Measurements from ENCODE around the gene ZNF641.
"Not testable (repeated sequence)": the region's sequence is repeated elsewhere in the genome, so short reads cannot be mapped to it uniquely, and the experiment has no call there.

The ZNF641 gene

DNA sequence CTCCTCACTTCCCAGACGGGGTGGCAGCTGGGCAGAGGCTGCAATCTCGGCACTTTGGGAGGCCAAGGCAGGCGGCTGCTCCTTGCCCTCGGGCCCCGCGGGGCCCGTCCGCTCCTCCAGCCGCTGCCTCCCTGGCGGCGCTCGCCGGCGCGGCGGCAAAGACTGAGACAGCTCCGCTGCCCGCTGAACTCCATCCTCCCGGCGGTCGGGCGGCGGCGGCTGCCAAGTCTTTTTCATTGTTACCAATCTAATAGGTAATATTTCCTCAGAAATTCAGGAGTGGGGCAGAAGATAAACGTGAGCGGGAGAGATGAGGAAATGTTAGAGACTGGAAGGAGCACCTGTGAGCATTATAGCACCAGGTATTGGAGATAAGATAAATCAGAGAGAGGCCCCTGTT is 17.0 kb downstream of the ZNF641 start:
- not testable (repeated sequence) for DNase-seq

DNA sequence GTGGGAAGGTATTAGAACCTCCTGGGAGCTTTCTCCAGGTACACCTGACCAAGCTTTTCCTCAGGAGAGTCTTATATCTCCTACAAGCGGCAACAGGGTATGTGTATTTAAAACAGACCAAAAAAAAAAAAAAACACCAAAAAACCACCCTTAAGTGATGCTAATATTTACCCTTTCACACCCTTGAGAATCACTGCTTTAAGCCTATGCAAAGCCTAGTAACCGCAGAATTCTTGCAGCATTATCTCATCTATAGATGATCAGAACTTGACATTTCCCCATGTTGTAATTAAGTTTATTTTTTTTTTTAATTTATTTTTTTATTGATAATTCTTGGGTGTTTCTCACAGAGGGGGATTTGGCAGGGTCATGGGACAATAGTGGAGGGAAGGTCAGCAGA is 19.3 kb downstream of the ZNF641 start:
- no peak for DNase-seq

GRCh38 chr12:48329199-48329939 is 21.4 kb downstream of the ZNF641 start:
- DNase-seq: no peak

DNA sequence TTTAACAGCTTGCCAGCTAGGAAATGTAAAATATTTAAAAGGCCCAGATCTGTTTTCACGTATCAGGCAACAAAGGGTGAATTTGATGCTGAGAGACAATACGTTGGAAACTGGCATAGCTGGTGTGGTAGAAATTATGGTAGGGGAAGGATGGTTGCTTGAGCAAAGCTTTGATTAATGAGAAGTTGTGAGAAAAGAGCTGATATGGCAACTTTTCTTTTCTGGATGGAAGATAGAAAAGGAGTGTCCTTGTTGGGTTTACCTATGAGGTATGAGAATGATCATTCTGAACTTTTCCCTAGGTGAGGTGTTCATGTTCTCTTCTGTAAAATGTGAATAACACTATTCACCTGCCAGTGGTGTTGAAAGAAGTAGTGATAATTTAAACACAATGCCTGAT is 34.2 kb downstream of the ZNF641 start:
- DNase-seq: no peak

- DNase-seq: no peak
These were observed 39.4 kb downstream of the ZNF641 start for GRCh38 chr12:48311313-48311712.

- no peak for DNase-seq
These were observed 43.5 kb downstream of the ZNF641 start for GRCh38 chr12:48307269-48307668.

GRCh38 chr12:48305190-48305589 is 45.5 kb downstream of the ZNF641 start:
- no peak for DNase-seq

- no peak for DNase-seq
These were observed 48.4 kb downstream of the ZNF641 start for GRCh38 chr12:48302161-48302911.

DNA sequence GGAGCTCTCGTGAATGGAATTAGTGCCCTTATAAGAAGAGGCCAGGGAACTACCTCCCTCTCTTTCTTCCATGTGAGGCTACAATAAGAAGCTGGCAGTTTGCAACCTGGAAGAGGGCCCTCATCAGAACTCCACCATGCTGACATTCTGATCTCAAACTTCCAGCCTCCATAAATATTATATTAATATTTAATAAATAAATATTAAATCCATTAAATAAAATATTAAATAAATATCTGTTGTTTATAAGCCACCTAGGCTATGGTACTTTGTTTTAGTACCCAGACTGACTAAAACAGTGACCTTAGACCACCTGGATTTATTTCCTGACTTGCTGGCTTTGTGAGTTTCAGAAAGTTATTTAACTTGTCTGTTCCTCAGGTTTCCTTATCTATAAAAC is 49.9 kb downstream of the ZNF641 start:
- DNase-seq: no peak

- DNase-seq: peak in 1 of 2 experiments; percentile 36
These were observed 54.0 kb downstream of the ZNF641 start for GRCh38 chr12:48296586-48297282.

GRCh38 chr12:48292040-48292439 is 58.7 kb downstream of the ZNF641 start:
- no peak for DNase-seq

- no peak for DNase-seq
These were observed 59.2 kb downstream of the ZNF641 start for GRCh38 chr12:48291511-48291910.

- DNase-seq: peak in 1 of 2 experiments; percentile 0
These were observed 62.1 kb downstream of the ZNF641 start for GRCh38 chr12:48288387-48289268.

Measured in NCI-H526 (cell line).